Kidney epithelial cell (primary cell): ENCODE measurements around the gene IGF2. TPM values are rescaled to one million over a fixed set of nuclear protein-coding genes. Genes with fewer than 3 reads are reported as not detected.

ENCODE experiments used
- DNase-seq: peaks from one replicate; pipeline ENCODE4 v3.0.0-alpha.2; 2010; ENCODE audit warnings: low read depth
- H3K27me3 ChIP-seq: 2 replicates; pipeline ENCODE4 v1.6.0; 2011; ENCODE audit warnings: low read length; ENCODE audit not compliant: control insufficient read depth, insufficient read depth
- H3K36me3 ChIP-seq: 2 replicates; pipeline ENCODE4 v1.5.1; 2011; ENCODE audit warnings: low read length; ENCODE audit not compliant: control insufficient read depth, insufficient read depth
- H3K4me3 ChIP-seq: 2 replicates; pipeline ENCODE4 v1.5.1; 2011; ENCODE audit warnings: low read depth, mild to moderate bottlenecking, control low read depth, low read length
- CTCF ChIP-seq: IDR thresholded peaks from 2 replicates; pipeline ENCODE4 v1.5.1; 2011; ENCODE audit warnings: mild to moderate bottlenecking, moderate library complexity, low read length, control low read depth, inconsistent platforms; ENCODE audit not compliant: insufficient read depth, poor library complexity, severe bottlenecking
- total RNA-seq: library from RNA; depleted of rRNA; stranded (reverse); fragments of >200 nt; gene quantifications from 2 replicates; pipeline ENCODE4 v1.2.3, GENCODE V29; 2015

Gene IGF2
- total RNA-seq, 1 donor from 2014 or later: 8.7 TPM

DNA sequence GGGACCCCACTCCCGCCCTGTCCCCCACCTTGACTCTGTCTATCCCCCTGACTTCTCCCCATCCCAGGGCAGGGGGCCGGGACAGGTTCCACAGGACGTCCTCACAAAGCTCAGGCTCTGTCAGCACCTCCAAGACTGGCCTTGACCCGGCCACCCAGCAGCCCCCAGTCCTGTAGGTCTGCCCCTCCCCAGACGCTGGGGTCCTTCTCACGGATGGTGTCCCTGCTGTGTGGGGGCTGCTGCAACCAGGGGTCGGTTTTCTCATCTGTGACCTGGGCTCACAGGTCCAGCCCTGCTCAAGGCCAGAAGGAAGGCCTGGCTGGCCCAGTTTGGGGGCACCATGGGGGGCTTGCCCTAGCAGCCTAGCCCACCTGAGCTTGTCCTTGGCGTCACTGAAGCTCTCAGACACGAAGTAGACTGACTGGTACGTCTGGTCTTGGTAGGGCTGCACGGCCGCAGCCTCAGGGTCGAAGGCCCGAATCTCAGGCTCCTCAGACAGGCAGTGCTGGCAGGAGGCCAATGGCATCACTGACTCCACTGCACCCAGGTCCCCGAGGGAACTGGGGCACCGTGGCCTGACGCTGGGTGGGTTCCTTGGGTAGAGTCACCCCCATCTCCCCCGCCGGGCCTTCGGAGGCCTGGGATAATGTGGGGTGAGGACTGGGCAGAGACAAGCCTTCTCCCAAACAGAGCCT, 25.8 kb upstream of the IGF2 start:
- peaks cover 13% of the 10 kb centered on the region for H3K27me3 ChIP-seq
- DNase-seq: no peak
- no peaks in the 10 kb centered on the region for H3K36me3 ChIP-seq
- TF ChIP-seq CTCF: no peak
- no peak overlapping the region for H3K4me3 ChIP-seq

- H3K27me3 ChIP-seq: peaks cover 18% of the 10 kb centered on the region
- DNase-seq: no peak
- H3K36me3 ChIP-seq: no peaks in the 10 kb centered on the region
- TF ChIP-seq CTCF: no peak
- H3K4me3 ChIP-seq: no peak overlapping the region
Measured at GRCh38 chr11:2164081-2164480, 24.9 kb upstream of the IGF2 start.

DNA sequence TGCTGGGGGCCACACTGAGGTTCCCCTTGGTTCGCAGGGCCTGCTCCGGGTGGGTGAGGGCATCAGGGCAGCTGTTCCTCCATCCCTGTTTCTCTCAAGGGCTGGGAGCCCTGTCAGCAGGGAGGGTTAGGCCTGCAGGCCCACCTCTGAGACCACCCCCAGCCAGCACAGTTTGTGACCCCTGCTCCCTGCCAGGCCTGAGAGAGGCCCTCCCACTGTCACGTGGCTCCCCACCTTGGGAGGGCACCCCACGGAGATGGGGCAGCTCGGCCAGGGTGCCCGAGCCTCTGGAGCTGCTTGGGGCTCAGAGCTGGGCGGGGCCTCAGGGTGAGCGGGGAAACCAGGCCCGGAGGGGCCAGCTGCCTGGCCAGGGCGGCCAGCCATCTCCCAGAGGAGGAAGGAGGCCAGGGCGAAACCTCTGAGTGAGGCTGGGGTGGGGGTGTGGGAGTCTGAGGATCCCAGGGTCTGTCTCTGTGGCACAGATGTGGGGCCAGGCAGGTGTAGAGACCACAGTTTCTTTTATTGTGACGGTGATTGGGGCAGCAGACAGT, 24.3 kb upstream of the IGF2 start:
- Histone ChIP-seq H3K27me3 (peaks cover 23% of the 10 kb centered on the region), H3K36me3 (no peaks in the 10 kb centered on the region), H3K4me3 (no peak overlapping the region)
- DNase-seq: no peak
- TF ChIP-seq CTCF: no peak

DNA sequence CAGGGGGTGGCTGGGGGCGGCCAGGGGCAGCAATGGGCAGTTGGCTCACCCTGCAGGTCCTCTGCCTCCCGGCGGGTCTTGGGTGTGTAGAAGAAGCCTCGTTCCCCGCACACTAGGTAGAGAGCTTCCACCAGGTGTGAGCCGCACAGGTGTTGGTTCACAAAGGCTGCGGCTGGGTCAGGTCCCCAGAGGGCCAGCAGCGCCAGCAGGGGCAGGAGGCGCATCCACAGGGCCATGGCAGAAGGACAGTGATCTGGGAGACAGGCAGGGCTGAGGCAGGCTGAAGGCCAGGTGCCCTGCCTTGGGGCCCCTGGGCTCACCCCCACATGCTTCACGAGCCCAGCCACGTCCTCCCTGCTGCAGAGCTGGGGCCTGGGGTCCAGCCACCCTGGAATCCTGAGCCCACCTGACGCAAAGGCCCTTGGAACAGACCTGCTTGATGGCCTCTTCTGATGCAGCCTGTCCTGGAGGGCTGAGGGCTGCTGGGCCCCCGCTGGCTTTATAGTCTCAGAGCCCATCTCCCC, 21.6 kb upstream of the IGF2 start, which contains the start of gene INS:
Gene INS, minus strand, starts transcription at position 474 of the 524 bp plus-strand sequence. Its CDS starts 238 bp downstream, at position 236.
- Histone ChIP-seq H3K27me3 (peaks cover 37% of the 10 kb centered on the region), H3K4me3 (no peak within 1 kb of the TSS)
- TF ChIP-seq CTCF: no peak

GRCh38 chr11:2159536-2160413, 20.6 kb upstream of the IGF2 start:
- H3K36me3 ChIP-seq: no peaks in the 10 kb centered on the region
- DNase-seq: no peak
- H3K27me3 ChIP-seq: peaks cover 39% of the 10 kb centered on the region
- H3K4me3 ChIP-seq: no peak overlapping the region
- TF ChIP-seq CTCF: no peak

More for the DNA sequence above, 21.6 kb upstream of the IGF2 start, which contains the start of gene INS:
- no peak for DNase-seq
- no peaks in the 10 kb centered on the region for H3K36me3 ChIP-seq
